ENCODE data around the gene PLVAP.

- TF ChIP-seq CTCF (optimal IDR thresholded peaks at IDR 0.05 in 1 of 3, IDR thresholded peaks at IDR 0.05 in 1 of 3, conservative IDR thresholded peaks at IDR 0.05 in 1 of 3; ENCODE audit: extremely low read depth in 1 of 3, insufficient read depth in 2 of 3, low read length in 3 of 3) (no peak), EZH2 (IDR thresholded peaks at IDR 0.05; ENCODE audit: low read length) (no peak)
Observed at GRCh38 chr19:17323300-17323963, 53.7 kb downstream of the PLVAP start.

All from keratinocyte (primary cell).